SU-DHL-6 (cell line): Measurements from ENCODE around the gene CLIC4.

Experiments used
- CTCF ChIP-seq: fragments of 200-600 bp; sonication (generic); IDR thresholded peaks from one replicate; pipeline ENCODE4 v1.5.1; 2017; ENCODE audit warnings: antibody characterized with exemption, mild to moderate bottlenecking, low read length, moderate library complexity; ENCODE audit not compliant: insufficient read depth, poor library complexity, severe bottlenecking
- EZH2phosphoT487 ChIP-seq: fragments of 200-600 bp; sonication (generic), shearing (Covaris generic); conservative IDR thresholded peaks from 2 replicates; pipeline ENCODE4 v1.6.1; 2018; ENCODE audit warnings: mild to moderate bottlenecking, antibody characterized with exemption, low read length, moderate library complexity, mixed read lengths

- TF ChIP-seq CTCF (no peak), EZH2phosphoT487 (no peak)
Observed at GRCh38 chr1:24717887-24718650, 27.2 kb upstream of the CLIC4 start.
